ENCODE results near the gene PDE9A.

The PDE9A gene

DNA sequence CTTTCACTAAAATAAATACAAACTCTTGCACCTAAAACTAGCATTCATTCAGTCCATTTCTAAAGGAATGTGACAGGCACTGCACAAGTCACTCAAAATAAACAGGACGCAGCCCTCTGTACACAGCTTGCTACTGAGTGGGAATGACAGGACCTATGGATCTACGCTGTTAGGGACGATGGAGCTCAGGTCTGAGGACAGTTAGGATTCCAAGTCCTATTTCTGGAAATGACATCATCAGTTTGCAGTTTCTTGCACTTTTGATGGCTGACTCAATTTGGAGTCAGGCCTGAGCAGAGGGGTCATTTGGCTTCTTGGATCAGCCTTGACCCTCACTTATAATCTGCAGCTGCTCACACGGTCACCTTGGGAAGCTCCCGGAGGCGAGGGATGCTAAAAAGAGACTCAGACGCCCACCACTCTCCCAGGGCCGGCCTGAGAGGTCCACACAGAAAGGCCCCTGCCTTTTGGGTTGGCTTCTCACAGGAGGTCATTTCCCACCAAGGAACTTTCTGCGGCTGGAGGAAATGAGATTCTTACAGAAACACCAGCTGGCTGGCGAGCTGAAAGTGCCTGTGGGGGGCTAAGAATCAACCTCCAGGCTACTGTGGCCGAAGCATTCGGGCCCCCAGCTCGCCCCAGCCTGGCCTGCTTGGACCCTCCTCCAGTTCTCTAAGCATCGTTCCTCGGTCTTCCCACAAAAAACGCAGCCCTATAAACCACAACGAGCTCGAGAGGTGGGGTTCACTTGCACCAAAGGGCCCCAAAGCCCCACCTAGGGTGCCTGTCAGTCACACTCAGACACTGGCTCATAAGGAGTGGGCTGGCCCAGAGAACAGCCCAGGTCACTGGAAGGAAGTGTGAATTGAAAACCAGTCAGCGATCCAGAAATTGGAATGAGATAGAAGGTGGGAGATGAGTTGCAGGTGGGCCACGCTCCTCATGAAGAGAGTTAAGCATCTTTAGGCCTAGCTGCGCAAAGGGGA lies 8.9 kb upstream of the PDE9A start:
- no peak for DNase-seq

DNA sequence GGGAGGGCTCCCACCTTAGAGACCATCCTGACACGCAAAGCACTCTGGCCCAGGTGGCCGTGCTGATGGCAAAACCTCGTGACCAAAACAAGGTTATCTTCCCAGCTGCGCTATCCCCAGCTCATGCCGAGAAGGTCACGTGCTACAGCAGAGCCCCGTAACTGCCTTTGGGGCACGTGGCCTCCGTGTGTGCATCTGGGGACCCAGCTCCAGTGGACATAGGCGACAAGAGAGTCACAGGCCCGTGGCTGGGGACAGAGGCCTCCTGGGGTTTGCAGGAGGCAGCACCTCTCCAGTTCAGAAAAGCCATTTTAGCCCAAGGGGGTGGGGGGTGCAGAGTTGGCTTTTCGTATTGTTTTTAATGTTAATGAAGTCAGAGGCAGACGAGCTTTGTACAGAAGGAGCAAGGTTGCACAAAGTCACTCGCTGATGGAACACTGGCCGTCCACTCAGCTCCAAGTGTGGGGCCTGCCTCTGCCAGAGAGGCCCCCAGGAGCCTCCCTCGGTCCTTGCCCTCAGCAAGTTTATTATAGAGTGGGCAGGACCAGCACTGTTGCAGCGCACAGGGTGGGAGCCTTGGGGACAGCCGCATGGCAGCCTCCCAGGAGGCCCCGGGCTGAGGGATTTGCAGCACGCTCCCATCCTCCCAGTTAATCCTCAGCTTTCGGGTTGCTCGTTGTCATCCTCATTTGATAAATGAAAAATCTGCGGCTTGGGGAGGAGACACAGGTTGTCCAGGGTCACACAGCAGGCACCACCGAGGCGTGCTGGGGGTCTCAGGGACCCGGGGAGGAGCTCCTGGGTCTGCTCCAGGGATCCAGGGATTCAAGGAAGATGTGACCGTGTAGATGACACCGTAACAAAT lies 8.0 kb upstream of the PDE9A start:
- DNase-seq: no peak

DNA sequence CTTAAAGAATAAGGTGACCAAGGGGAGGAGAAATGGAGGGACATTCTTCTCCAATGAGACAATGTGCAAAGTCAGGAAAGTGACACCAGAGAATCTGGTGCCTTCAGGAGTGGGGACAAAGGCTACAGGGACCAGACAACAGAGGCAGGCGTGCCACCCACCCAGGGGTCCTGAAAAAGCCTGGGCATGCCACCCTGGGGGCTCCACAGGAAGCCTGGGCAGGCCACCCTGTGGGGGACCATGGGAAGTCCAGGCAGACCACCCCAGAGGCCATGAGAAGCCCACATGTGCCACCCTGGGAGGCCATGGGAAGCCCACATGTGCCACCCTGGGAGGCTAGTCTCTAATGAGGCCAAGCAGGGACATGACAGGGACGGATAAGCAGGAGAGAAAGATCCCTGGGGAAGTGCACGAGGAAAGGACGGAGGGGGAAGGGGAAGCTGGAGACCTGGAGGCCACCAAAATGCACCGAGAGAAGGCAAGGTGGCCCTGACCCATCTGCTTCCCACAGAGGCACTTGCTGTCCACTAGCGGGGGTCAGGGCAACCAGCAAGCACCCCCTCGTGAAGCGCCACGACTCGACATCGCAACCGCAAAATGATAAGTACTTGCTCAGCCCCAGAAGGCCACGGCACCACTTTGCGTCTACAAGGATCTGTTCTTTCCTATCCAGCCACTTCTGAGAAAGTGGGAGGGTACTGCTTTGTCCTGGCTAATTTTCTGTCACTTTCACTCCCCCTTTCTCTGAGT lies 7.2 kb upstream of the PDE9A start:
- DNase-seq: no peak

DNA sequence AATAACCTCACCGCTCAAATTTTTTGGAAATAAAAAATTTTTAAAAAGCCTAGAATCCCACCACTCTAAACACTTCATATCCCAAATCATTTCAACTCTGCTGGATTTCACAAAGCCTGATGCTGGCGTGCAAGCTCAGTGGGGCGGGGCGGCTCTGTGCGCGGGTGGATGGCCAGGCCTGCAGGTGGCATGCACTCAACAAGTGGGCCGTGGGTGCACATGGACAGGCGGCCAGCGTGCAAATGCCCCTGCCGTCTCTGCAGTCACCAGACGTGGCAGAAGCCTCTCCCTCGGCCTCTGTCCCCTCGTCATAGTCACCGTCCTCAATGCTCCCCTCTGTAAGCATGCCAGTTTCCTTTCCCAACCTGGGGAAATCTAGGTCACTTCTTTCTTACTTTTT lies 6.6 kb upstream of the PDE9A start:
- DNase-seq: no peak

DNA sequence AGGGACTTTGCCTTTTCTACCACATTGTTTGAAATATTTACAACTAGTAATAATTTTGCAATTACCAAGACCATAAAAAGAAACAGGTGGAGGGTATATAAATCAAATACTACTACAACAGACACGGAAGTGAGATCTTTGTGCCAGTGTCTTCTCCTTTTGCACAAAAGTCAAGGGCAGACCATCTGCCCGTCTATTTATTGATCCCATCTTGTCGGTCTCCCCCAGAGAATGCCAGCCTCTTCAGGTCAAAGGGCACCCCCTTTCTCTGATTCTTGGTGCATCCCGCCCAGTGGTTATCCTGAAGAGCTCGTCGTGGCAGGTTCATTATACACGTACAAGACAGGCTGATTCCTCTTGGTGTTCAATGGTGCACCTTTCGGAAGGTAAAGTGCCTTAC lies 4.8 kb upstream of the PDE9A start:
- no peak for DNase-seq

DNA sequence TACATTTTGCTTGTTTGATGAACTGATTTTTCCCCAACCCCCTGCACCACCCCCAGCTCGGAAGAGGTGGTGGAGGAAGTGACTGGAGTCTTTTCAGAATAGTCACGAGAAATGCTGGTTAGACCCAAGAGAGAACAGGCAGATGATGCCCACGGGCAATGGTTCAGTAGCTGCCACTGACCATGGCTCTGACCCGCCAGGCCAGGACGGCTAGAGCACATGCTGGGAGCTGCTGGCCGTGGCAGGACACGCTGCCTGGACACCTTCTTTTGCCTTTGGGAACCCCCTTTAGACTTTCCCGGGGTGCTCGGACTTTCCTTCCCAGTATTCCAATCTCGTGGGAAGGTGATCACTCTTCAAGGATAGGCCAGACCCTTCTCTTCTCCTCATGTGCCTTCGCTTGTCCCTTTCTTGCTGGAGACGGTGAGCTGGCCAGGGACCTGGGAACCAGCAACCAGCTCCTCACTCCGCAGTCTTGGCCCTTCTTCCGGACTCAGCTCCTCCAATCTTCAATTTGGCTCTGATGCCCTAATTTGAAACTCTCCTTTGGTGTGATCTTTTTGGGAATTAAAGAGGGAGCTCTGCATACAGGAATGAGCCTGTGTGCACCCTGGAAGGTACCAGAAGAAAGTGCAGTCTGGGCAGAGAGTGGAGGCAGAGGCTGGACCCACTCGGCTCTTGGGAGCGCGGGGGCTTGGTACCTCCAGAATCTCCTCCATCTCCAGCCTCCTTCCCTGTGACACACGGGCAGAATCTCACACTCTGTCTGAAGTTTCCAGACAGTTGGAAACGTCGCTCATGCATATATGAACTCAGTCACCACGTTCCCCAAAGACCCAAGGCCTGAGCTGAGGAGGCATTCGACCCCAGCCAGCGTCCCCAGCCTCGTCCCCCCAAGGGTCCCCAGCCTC lies 4.0 kb upstream of the PDE9A start:
- DNase-seq: no peak

DNA sequence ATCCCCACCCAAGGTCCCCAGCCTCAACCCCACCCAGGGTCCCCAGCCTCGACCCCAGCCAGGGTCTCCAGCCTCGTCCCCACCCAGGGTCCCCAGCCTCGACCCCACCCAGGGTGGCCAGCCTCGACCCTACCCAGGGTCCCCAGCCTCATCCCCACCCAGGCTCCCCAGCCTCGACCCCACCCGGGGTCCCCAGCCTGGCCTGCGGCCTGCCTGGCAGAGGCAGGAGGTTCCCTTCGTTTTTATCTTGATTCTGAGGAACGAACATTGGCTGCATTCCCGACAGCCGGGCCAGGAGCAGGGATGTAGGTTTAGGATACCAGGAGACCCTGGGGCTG lies 3.4 kb upstream of the PDE9A start:
- DNase-seq: no peak

DNA sequence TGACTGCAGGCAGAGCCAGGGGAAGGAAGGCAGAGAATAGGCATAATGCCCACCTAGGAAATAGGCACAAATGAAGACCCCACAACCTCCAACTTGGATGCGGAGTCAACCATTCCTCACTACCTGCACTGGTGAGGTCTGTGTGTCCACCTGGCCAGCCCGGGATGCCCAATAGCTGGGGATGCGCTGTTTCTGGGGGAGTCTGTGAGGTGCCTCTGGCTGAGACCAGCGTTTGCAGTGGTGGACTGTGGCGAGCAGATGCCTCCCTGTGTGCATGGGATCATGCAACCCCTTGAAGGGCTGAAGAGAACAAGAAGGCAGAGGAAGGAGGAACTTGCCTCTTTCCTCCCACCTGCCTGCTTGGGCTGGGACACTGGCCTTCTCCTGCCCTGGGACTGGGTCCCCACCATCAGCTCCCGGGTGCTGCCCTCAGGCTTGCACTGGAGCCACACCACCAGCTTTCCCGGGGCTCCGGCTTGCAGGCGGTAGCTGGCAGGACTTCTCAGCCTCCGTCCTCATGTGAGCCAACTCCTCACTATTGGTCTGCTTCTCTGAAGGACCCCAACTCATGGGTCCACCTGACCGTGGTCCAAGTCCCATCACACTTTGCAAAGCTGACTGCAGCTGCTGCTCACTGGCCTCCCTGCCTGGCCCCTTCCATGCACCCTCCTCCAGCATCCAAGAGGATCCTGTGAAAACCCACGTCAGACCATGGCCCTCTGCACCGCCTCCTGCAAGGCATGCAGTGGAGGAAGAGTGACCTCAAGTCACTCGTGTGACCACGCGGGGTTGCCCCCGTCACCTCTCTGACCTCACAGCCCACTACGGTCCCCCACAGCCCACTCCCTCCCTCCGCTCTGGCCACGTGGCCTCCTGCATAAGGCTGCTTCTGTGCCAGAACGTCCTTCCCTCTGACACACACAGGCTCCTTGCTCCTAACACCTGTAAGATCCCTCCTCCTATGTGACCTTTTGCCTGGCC lies 2.7 kb upstream of the PDE9A start:
- DNase-seq: no peak

DNA sequence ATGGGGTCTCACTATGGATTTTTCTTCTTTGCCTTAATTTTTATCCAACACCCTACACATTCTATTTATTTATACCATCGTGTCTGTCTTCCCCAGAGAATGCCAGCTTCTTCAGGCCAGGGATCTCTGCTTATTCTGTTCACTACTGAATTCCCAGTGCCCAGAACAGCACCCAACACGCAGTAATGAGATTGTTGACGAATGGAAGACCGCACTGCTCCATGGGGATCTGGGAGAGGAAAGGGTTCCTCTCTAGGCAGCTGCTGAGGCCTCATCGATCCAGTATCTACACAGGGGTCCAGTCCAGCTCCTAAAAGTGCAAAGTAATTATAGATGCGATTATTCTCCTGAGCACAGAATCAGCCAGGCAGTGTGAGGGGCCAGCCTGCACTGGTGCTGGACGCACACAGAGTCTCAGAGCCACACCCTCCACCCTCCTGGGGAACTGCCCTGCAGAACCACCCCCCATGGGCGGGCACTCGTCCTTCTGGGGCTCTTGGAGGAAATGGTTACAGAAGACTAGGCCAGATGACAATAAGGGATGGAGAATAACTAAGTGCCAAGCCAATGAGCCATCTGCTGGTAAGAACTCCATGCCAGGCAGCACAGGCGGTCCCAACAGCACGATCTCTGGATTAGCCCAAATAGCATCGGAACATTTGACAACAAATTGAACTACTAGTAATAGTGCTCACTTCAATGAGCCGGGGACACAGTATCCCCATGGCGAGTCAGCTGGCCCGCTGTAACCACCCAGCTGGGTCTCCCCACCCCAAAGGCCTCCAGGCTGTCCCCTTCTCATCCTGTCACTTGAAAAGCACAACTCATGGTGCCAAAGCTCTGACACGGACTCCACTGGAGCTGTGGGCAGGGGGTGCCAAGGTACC lies 1.7 kb upstream of the PDE9A start:
- no peak for DNase-seq

DNA sequence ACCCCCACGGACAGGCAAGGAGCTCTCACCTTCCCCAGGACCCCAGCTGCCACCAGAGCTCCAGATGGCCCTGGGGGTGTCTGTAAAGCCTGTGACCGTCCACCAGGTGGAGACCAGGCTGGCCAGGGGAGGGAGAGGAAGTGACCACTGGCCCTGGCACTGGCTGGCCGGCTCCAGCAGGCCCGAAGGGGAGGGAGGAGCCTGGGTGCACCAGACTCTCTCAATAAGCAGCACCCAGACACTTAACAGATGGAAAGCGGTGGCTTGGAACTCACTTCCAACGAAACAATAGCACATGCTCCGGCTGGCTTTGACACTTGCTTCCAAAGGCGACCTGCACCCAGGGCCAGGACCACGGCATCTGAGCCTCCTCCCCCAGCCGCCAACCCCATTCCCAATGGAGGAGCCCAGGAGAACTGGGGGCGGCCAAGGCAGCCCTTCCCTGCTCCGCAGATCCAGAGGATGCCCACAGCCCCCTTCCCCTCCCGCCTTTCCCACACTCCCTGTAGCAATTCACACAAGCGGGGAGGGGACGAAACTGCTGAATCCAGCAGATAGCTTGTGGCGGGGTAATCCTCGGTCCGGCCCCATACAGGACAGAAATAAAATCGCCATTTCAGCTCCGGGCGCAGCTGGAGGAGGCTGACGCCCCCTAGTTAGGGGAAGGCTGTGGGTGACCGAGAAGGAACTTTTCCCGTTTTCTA lies 742 bp upstream of the PDE9A start:
- no peak for DNase-seq

DNA sequence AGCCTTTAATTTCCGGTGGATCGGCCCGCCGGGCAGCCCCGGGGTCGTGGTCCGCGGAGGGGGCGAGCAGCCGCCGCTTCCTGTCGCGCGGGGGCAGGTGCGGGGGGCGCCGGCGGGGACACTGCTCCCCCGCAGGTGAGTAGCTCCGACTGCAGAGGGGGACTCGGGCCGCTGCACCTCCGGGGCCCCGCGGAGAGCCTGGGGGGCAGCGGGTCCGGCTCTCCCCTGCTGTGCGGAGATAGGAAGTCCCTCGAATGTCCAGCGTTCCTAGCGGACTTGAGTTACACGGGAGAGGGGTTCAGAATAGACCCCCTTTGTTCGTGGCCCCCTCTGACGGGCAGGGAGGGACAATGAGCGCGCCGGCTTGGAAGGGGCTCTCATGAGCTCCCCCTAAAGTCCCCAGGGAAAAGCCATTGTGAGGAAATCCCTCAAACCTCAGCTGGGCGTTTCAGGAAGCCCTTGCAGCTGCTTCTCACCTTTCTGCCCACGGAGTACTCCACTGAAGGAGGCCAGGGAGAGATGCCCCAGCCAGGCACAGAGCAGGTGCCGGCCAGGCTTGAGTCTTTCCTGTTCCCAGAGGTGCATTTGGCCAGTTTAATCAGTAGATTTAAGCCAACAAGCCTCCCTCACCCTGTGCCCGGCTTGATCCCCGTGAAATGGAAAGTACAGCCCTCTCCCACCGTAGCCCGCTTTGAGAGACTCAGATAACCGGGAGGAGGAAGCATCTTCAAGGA lies 925 bp downstream of the PDE9A start:
- no peak for DNase-seq

DNA sequence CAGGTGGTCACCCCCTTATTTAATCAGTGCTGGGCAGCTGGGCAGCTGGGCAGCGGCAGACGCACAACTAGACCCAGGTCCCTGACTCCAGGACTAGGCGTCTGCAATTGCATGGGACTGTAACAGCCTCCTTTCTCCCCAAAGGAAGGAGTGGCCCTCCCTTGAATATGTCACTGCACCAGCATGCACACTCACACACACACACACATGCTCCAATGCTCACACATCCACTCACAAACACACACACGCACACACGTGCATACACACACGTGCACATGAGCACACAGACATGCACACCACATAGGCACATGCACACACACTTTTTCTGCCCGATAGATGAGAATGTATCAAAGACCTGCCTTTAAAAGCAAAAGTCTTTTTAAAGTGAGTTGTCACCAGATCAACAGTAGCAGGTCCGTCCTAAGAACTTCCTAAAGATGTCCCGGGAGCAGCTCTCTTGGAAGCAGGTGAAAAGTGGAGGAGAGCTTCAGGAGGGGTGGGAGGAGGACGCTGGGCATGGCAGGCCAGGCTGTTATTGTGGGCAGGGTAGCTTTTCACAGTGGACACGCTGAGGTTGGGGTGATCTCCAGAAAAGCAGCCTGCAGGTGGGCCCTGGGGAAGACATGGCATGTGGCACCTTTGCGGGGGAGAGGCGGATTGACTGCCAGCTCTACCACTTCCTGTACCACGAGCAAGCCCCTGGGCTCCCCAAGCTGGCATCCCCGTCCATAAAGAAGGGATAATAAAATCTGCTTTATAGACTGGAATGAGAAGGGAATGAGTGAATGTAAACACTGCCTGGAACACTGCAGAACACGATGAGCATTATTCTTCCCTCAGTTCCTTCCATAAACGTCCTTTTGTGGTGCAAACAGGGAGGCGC lies 1.7 kb downstream of the PDE9A start:
- no peak for DNase-seq

DNA sequence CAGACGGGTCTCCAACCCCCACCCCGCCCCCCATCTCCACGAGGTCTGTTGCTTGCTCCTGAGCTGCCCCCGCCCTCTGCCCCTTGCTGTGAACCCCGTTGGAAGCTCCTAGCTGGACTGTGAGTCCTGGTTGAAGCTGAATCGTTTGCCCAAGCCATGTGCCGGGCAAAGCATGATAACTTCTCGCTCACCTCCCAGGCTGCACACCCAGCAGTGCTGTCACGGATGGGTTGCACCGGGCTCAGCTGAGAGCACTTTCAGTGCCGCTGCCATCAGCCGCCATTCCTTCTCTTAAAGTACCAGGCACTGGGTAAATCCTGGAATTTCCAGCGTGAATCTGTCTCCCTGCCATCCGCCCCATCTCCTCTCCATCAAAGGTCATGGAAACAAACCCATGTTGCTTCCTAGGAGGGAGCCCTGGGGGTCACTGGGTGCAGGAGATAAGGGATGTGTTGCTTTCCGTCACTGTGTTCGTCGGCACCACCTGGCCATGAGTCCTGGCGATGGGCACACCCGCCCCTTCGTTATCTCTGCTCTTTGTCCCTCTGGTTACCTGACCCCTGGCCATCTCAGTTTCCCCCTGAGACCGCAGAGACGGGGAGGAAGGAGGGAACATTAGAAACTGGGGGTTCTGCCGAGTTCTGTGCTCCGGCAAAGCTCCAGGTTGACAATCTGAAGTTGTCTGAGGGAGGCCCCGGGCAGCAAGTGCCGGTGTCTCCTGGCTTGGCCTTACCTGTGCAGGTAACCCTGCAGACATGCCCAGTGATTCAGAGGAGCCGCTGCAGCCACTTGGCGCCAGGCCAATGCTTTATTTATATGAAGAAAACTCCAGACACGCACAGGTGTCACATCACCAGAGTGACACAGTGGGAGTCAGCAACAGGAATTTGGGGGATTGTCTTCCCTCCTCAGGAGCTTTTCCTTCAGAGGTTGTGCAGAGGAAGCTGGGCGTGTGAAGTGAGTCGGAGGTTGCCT lies 2.7 kb downstream of the PDE9A start:
- no peak for DNase-seq

DNA sequence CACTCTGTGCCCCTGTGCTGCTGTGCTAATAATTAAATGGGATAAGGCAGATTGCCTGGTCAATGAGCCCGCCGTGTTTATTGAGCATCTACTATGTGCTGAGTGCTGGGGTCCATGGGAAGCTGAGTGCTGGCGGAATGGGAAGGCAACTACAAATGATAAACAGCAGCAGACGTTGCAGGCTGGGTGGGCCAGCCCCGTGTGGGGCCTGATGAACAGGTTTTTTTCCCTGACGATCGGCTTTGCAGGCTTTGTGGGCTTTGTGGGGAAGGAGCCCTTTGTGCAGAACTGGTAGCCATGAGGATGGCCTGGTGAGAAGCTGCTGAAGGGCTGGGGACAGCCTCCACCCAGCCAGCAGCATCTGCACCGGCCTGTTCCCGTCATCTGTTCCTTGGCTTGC lies 3.5 kb downstream of the PDE9A start:
- DNase-seq: no peak

DNA sequence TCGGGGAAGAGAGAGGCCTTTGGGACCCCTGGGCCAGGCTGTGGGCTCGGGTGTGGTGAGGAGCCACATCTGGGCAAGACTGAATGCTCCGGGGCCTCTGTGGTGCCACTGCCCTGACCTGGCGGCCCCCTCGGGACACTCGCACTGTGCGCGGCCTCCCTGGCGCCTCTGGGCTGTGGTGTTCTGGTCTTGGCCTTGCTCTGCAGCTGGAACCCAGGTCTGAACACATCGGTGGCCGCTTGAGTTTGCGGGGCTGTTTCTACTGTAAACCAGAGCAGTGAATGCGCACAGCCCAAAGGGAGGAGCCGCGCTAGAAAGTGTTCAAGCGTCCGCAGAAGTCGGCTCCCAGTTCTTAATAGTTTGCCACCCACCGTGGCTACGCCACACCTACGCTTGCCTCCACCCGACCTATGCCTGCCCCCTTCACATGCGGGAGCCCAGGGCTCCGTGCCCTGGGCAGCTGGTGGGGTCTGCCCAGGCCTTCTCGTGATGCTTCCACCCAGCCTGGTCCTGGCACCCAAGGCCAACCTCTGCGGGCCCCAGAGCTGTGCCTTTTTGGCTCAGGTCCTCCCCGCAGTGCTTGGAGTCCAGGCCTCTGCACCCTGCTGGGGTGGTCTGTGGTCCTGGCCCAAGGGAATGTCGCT lies 4.4 kb downstream of the PDE9A start:
- no peak for DNase-seq
